GM12892 (cell line): ENCODE measurements around the gene MYO16.

Experiments
- POLR2A ChIP-seq: IDR thresholded peaks from 2 replicates; pipeline ENCODE4 v1.6.1; 2011; ENCODE audit warnings: low read depth, low read length, control low read depth
- POLR2AphosphoS5 ChIP-seq: IDR thresholded peaks from 2 replicates; pipeline ENCODE4 v1.6.1; 2011; ENCODE audit warnings: low read depth, low read length, control low read depth
- TAF1 ChIP-seq: IDR thresholded peaks from 2 replicates; pipeline ENCODE4 v1.6.1; 2011; ENCODE audit warnings: low read depth, mild to moderate bottlenecking, control low read depth, low read length, borderline replicate concordance

DNA sequence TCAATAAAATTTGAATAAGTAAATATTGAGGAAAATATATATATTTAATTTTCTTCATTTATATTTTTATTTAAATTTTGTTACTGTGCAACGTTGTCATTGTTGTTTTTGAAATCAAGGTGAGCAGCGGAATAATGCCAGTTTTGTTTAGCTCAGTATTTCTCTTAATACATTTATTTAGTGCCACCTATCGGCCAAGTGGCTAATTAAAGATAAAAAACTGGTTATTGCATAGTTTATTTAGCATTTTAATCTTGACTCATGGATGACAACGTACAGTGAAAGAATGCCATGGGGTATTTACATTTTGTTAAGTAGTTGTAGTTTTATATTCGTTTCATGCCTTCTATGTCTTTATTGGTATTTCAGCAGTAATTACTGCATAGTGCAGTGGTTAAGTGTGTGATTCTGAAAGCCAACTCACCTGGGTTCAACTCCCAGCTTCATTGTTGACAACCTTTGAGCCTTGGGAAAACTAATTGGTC, 265.9 kb downstream of the MYO16 start:
- TF ChIP-seq POLR2A (no peak), POLR2AphosphoS5 (no peak), TAF1 (no peak)
